ENCODE measurements around the gene KDELR1.

The KDELR1 gene

GRCh38 chr19:48371367-48371766, 20.0 kb downstream of the KDELR1 start:
- DNase-seq (ENCODE audit: low read depth), result no peak

GRCh38 chr19:48370955-48371354, 20.4 kb downstream of the KDELR1 start:
- DNase-seq (ENCODE audit: low read depth), result no peak

DNA sequence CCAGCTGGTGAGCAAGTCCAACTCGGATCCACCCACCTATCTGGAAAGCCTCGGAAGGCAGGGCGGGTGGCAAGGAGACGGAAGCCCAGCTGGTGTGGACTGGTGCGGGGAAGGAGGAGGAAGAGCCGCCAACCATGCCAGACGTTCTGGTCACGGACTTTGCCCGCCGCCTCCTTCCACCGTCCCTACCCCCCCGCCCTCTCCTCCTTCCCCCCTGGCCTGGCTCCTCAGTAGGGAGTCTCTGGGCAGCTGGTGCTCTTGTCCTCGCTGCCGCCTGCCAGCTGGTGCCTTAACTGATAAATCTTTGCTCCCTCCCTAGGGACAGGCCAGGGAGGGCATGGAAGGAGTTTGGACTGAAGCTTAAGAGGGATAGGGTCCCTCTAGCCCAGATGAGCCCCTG, 22.4 kb downstream of the KDELR1 start:
- no peak for DNase-seq (ENCODE audit: low read depth)

DNA sequence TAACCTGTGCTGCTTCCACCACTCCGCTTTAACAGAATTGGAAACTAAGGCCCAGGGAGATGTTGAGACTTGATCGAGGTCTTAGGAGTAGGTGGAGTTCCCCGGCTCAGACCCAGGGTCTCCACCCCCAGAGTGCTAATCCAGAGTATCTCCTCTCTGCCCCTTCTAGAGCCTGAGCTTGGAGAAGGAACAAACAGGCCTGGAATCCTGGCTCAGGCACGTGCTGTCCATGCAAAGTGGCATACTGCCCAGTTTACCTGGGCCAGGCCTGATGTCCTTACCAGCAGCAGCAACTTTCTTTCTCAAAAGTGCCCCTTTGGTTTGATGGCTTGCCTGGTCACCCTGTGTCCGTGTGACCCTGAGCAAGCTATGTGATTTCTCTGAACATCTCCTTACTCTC, 23.5 kb downstream of the KDELR1 start:
- DNase-seq (ENCODE audit: low read depth), result no peak

GRCh38 chr19:48365602-48366001, 25.7 kb downstream of the KDELR1 start:
- no peak for DNase-seq (ENCODE audit: low read depth)

DNA sequence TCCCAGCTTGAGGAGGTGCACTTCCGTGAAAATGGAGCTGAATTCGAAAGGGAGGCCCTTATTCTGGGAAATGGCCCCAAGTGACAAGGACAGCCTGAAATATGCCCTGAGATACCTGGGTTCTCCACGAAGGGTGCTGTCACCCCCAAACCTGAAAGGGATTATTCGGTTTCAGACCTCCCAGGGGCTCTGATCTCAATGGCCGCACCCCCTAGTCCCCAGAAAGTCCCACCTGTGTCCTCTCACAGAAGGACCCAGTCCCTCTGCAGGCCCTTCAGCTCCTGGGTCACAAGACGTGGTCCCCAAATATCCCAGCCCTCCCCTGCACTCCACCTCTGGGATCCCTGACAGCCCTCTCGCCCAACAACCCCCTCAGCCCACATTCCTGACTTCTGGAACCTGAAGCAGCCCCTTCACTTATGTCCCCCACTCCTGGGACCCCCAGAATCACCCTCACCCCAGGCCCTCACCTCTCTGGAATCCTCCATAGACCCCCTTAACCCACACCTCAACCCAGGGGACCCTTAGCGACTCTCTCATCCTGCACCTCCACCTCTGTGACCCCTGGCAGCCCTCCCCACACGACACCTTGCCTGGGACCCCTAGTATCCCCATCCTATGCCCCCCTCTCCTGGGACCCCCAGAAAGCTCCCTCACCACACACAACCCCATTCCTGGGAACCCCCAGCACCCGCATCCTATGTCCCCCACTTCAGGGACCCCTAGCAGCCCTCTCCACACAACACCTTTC, 26.6 kb downstream of the KDELR1 start:
- DNase-seq (ENCODE audit: low read depth), result no peak

GRCh38 chr19:48363810-48364597, 27.3 kb downstream of the KDELR1 start, which contains the start of the genes SYNGR4 and TMEM143:
TSS of gene SYNGR4 (plus strand) at chr19:48364367. CDS start at chr19:48365843, 1,476 bp downstream.
TSS of gene TMEM143 (minus strand) at chr19:48363940. CDS start at chr19:48363920, 20 bp downstream.
- peak; percentile 90 for DNase-seq (ENCODE audit: low read depth)

DNA sequence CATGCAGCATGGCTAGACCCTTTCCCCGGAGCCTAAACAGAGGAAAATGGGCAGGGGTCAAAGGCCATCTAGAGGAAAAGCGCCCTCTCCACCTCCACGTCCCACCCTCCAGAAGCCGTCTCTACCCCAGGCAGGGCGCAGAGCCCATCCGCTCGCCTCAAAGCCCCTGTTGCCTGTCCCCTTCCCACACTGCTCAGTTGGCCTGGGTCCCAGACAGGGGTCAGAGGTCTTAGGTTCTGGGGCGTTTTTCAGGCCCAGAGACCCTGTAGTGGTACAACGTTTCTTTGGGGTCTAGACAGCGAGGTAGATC, 27.9 kb downstream of the KDELR1 start:
- peak; percentile 4 for DNase-seq (ENCODE audit: low read depth)

DNA sequence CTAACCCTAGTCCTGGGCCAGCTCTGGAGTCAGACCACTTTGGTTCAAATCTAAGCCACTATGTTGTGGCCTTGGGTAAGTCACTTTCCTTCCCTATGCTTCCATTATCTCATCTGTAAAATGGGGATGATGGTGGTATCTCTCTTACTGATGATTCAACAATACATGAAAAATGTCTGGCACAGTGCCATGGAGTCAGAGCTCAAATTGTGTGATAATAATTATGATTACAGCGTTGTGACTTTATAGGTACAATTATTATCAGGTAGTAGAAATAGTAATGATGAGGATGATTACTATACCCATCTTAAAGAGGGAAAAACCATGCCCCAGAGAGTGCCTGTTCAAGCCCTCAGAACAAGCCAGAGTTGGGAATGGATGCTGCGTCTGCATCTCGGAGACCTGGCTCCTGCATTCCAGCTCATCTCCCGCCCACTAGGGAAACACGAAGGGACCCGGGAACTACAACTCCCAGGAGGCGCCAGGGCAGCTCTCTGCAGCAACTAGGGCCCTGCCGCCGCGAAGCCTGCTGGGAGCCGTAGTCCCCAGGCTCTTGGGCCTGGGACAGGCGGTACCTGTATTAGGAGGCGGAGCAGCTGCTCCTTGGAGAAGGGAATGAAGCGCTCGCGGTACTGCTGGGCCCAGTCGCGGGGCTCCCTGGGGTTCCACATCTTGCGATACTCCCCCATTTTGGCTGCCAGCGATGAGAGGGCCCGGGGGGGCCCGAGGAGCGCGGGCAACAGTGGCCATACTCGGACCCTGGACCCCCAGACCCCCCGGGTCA, 28.4 kb downstream of the KDELR1 start:
- DNase-seq (ENCODE audit: low read depth), result peak; percentile 73

GRCh38 chr19:48361912-48362311, 29.4 kb downstream of the KDELR1 start:
- DNase-seq (ENCODE audit: low read depth), result no peak

- DNase-seq (ENCODE audit: low read depth), result no peak
Observed at GRCh38 chr19:48359123-48359522, 32.2 kb downstream of the KDELR1 start.

- DNase-seq (ENCODE audit: low read depth), result no peak
Observed at GRCh38 chr19:48355365-48355954, 35.9 kb downstream of the KDELR1 start.

- no peak for DNase-seq (ENCODE audit: low read depth)
Observed at GRCh38 chr19:48354332-48354992, 36.9 kb downstream of the KDELR1 start.

GRCh38 chr19:48353677-48354076, 37.7 kb downstream of the KDELR1 start:
- DNase-seq (ENCODE audit: low read depth), result no peak

DNA sequence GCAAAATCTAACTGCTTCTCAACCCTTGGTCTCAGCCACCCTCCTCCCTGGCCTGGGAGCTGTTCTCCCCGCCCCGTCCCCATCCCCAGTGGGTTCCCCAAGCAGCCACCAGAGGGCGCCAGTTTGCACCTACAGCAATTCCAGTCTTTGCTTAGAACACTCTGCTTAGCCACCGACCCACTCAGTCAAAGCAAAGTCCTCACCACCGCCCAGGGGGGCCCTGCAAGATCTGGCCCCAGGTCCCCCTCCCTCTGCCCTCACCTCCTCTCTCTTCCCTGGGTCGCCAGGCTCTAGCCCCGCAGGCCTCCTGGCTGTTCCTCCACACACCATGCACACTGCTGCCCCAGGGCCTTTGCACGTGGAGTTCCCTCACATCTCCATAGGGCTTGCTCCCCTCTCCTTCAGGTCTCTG, 40.0 kb downstream of the KDELR1 start:
- peak; percentile 79 for DNase-seq (ENCODE audit: low read depth)

GRCh38 chr19:48350856-48351255, 40.5 kb downstream of the KDELR1 start:
- DNase-seq (ENCODE audit: low read depth), result no peak

DNA sequence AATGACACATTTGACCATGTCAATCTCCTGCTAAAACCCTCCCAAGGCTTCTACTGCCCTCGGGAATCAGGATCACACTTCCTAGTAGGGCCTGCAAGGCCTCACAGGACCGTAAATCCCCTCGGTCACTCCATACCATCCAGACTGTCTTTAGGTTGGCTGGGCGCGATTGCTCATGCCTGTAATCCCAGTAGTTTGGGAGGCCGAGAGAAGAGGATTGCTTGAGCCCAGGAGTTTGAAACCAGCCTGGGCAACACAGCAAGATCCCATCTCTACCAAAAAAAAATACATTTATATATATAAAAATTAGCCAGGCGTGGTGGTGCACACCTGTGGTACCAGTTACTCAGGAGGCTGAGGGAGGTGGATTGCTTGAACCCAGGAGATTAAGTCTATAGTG, 42.6 kb downstream of the KDELR1 start:
- no peak for DNase-seq (ENCODE audit: low read depth)

DNA sequence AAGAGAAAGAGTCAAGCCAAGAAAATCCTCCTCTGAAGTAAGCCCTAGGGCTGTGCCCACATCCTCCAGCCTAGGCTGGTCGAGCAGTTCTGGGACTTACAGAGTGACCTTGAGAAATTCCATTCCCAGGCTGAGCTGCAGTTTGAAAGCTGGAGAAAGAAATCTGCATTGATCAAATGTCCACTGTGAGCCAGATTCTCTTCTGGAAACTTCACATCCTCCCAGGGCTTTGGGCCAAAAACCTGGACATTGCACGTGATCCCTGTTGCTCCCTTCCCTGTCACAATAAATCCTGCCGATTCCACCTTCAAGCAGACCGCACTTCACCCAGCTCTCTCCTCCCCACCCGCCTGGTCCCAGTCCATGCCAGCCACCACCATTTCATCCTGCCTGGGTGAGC, 43.3 kb downstream of the KDELR1 start:
- no peak for DNase-seq (ENCODE audit: low read depth)

GRCh38 chr19:48346191-48346590, 45.2 kb downstream of the KDELR1 start:
- no peak for DNase-seq (ENCODE audit: low read depth)

GRCh38 chr19:48344892-48345291, 46.5 kb downstream of the KDELR1 start:
- DNase-seq (ENCODE audit: low read depth), result no peak

DNA sequence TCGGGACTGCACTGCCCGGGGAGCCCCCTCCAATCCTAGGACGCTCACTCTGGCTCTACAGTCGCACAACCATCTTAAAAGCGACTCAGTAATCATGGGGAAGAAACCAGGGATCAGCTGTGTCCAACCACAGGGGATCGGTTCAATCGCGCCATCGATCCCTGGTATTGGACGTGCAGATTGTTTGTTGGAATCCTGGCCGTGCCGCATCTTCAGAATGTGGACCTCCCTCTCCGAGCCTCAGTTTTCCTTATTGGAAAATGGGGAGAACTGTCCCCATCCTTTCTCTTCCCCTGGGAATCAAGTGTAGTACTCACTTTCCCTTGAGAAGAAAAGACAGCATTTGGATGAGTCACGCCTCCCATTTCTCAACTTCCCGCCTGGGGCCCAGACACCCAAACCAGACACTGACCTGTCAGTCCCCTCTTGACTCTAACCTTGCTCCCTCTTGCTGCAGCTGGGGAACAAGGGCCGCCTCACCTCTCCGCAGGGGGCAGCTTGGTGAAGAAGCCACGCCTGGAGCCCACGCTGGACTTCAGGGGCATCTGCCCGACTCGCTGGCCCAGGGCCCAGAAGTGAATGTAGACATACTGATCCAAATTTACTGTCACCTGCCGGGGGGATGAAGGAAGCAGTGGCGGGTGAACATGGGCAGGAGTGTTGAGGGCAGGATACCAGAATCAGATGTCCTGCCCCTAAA, 48.4 kb downstream of the KDELR1 start:
- no peak for DNase-seq (ENCODE audit: low read depth)

All from stimulated activated CD8-positive, alpha-beta memory T cell treated with anti-CD3 and anti-CD28 coated beads, Interleukin-7, amount 100 ng/mL, for 24 hours (primary cell).